GM18507 (cell line): ENCODE measurements around the gene LIF.
"Not testable (repeated sequence)": the region's sequence is repeated elsewhere in the genome, so short reads cannot be mapped to it uniquely, and the experiment has no call there.

Experiments
- DNase-seq: peaks from one replicate; pipeline ENCODE4 v3.0.0; 2011; ENCODE audit warnings: low read depth; ENCODE audit not compliant: insufficient read length; ENCODE audit errors: extremely low spot score
- FAIRE-seq: peaks from 2 replicates; lab custom pipeline; 2011; peaks lifted over from hg19 to GRCh38; lab: Jason Lieb, UNC

Gene LIF

GRCh38 chr22:30217698-30218560 is 28.6 kb downstream of the LIF start:
- DNase-seq = no peak
- FAIRE-seq = no peak

DNA sequence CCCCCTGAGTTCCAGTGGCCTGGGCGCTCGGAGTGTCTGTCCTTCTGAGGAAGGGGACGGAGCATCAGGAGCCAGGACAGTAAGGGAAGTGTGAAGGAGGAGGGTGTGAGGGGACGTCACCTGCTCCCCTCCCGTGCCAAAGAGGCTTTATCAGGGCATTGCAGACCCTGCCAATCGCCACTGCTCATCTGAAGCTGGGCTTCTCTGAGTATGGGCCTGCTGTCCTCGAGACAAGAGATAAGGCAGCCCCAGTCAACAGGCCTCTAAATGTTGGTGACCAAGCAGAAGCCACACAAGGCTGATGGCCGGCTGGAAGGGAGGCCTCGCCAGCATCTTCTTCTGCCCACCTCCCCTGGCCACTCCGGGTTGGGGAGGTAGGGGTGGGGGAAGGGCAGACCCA is 29.8 kb downstream of the LIF start:
- FAIRE-seq = no peak
- DNase-seq = no peak

DNA sequence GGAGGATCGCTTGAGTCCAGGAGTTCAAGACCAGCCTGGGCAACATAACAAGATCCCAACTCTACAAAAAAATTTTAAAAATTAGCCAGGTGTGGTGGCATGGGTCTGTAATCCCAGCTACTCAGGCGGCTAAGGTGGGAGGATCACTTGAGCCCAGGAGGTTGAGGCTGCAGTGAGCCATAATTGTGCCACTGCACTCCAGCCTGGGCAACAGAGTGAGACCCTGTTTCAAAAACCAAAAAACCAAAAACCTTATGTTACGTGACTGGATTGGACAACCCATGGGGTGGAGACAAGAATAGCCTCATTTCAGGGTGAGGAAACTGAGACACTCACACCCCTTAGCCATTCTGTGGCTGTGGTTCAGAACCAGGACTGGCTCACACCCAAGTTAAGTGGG is 30.3 kb downstream of the LIF start:
- not testable (repeated sequence) for DNase-seq, FAIRE-seq

DNA sequence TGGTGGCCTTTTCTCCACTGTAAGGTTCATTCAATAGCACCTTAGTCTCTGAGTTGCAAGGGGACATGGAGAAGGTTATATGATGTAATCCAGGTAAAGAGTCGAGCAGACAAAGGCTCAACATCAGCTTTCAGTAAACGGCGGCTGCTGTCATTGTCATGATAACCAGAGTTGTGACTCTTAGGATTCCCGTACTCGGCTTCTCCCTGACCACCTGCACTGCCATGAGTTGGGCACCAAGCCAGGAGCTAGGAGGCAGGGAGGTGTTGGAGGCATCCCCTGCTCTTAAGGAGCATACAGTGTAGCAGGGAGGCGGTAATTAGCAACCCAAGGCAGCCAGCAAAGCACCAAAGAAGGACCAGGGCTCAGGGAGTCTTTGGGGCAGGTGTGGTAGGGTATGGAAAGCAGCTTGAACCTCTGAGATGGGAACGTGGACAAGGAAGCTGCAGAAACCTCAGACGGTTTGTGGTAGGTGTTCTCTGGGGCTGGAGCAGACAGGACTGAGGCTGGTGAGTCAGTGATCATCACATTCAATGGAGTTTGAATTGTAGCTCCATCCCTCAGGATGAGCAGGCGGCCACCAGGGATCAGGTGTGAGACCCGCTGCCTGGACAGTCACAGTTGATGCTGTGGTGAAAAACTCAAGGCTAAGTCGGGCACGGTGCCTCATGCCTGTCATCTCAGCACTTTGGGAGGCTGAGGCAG is 31.7 kb downstream of the LIF start:
- no peak for FAIRE-seq
- no peak for DNase-seq

DNA sequence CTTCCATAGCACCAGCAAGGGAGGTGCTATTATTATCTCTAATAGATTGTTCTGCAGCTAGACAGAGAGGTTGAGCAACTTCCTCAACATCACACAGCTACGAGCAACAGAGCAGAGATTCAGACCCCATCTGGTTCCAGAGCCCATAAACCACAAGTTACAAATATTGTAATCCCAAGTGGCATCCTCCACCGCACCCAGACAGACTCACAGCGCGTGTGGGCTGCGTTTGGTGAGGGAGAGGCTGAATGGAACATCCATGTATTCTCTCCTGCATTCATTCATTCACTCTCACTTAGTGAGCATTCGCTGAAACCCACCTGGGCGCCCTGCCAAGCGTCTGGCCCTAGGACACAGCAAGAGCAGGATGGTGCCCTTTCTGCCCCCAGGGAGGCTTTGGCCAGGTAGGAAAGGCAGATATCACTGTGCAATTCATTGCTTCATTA is 33.5 kb downstream of the LIF start:
- DNase-seq (no peak), FAIRE-seq (no peak)

- DNase-seq (no peak), FAIRE-seq (no peak)
These were observed 34.1 kb downstream of the LIF start for GRCh38 chr22:30212363-30212995.

GRCh38 chr22:30211124-30211820 is 35.3 kb downstream of the LIF start:
- FAIRE-seq = no peak
- DNase-seq = no peak

- no peak for FAIRE-seq
These were observed 36.2 kb downstream of the LIF start for GRCh38 chr22:30210235-30210909.

GRCh38 chr22:30209642-30210041 is 36.9 kb downstream of the LIF start:
- FAIRE-seq = no peak
- no peak for DNase-seq

More at GRCh38 chr22:30210235-30210909, 36.2 kb downstream of the LIF start:
- no peak for DNase-seq

DNA sequence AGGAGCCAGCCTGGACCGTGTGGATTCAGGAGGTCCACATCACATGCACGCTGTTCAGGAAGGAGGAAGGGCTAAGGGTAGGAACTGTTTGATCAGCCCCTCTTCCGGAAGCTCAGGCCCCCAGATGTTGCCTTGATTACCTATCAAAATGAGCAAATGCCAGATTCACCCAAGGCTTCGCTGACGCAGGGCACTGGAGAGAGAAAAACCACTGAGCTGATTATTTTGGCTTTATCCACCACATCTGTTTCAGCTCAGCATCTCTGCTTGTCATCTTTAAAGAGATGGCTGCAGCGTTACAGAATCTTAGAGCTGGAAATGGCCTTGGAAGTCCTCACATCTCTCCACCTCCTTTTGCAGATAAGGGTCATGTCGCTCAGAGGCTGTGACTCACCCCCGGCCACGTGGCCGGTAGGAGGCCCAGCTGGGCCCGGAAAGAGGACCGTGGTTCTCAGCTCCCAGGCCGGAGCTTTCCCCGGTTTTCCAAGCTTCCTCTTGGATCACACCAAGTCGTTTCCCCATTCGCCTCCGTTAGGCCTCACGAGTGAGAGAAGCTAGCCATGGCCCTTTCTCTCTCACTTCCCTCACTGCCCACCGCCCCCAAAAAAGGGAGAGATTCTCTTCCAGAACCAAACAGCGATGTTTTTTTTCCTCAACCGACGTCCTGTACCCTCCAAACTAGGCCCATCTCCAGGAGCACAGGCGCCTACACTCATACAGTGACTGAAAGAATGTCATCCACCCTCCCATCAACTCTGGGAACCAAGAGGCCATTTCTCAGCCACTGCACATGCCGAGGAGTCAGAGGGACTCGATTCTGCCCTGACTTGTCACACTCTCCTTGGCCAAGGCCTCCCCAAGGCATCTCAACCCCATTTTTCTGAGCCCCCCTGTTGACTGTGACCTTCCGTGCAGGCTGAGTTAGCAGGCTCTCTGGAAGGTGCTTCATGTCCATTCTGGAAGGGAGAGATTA is 37.6 kb downstream of the LIF start:
- DNase-seq (no peak), FAIRE-seq (no peak)

- FAIRE-seq (no peak), DNase-seq (no peak)
These were observed 39.6 kb downstream of the LIF start for GRCh38 chr22:30206944-30207343.

GRCh38 chr22:30205281-30206115 is 41.1 kb downstream of the LIF start:
- no peak for FAIRE-seq
- DNase-seq = no peak

- FAIRE-seq = no peak
- no peak for DNase-seq
These were observed 41.8 kb downstream of the LIF start for GRCh38 chr22:30204742-30205111.

GRCh38 chr22:30204015-30204741 is 42.4 kb downstream of the LIF start:
- FAIRE-seq = no peak
- no peak for DNase-seq

GRCh38 chr22:30202531-30203006 is 44.0 kb downstream of the LIF start:
- FAIRE-seq (no peak), DNase-seq (no peak)

GRCh38 chr22:30201945-30202344 is 44.6 kb downstream of the LIF start:
- no peak for DNase-seq
- FAIRE-seq = no peak

DNA sequence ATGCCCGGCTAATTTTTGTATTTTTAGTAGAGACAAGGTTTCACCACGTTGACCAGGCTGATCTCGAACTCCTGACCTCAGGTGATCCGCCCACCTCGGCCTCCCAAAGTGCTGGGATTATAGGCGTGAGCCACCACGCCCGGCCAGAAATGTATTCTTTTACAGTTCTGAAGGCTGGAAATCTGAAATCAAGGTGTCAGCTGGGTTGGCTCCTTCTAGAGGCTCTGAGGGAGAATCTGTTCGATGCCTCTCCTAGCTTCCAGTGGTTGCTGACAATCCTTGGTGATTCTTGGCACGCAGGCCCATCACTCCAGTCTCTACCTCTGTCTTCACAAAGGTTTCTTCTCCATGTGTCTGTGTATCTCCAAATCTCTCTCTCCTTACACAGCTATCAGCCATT is 45.7 kb downstream of the LIF start:
- FAIRE-seq, DNase-seq: not testable (repeated sequence)
